OCI-LY1 (cell line): ENCODE measurements around the gene IHH.

ENCODE experiments used
- EZH2 ChIP-seq: fragments of 200-600 bp; sonication (generic), shearing (Covaris generic); IDR thresholded peaks from 2 replicates; pipeline ENCODE4 v1.8.0; 2017; ENCODE audit warnings: borderline replicate concordance, mixed run types, mild to moderate bottlenecking, antibody characterized with exemption, low read length, moderate library complexity, mixed read lengths
- TF ChIP-seq, protein P1 (sequence below): fragments of 200-600 bp; sonication (generic), shearing (Covaris generic); IDR thresholded peaks from 2 replicates; pipeline ENCODE4 v1.5.1; 2017; ENCODE audit warnings: mild to moderate bottlenecking, antibody characterized with exemption, low read length, moderate library complexity, mixed read lengths

DNA sequence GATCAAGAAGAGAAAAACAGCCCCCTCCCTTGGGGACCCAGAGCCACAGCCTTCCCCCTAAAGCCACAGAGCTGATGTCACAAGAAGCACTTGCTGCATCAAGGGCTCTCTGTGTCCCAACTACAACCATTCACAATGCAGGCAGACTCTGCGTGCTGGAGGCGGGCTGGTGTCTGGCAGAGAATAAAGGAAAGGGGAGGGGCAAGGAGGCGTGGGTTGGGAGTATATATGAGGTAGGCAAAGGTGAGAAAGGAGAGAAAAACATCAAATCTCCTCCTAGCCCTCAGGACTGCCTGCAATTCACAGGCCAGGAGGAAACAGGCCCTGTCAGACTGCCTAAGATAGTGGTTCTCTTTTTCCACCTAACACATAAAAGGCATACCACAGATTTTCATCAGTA lies 48.8 kb upstream of the IHH start:
- TF ChIP-seq, protein P1, sequence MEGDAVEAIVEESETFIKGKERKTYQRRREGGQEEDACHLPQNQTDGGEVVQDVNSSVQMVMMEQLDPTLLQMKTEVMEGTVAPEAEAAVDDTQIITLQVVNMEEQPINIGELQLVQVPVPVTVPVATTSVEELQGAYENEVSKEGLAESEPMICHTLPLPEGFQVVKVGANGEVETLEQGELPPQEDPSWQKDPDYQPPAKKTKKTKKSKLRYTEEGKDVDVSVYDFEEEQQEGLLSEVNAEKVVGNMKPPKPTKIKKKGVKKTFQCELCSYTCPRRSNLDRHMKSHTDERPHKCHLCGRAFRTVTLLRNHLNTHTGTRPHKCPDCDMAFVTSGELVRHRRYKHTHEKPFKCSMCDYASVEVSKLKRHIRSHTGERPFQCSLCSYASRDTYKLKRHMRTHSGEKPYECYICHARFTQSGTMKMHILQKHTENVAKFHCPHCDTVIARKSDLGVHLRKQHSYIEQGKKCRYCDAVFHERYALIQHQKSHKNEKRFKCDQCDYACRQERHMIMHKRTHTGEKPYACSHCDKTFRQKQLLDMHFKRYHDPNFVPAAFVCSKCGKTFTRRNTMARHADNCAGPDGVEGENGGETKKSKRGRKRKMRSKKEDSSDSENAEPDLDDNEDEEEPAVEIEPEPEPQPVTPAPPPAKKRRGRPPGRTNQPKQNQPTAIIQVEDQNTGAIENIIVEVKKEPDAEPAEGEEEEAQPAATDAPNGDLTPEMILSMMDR = no peak
- no peak for TF ChIP-seq EZH2
